ENCODE data around the gene TAF10.

- TF ChIP-seq CHD4 (IDR thresholded peaks at IDR 0.05; ENCODE audit: borderline replicate concordance, low read length) (no peak), ZFP91 (CRISPR knock-in tag; IDR thresholded peaks at IDR 0.05; ENCODE audit: borderline replicate concordance) (no peak), POLR2AphosphoS5 (IDR thresholded peaks at IDR 0.05; ENCODE audit: low read depth, low read length) (no peak), MXD4 (CRISPR knock-in tag; IDR thresholded peaks at IDR 0.05) (no peak), CREB3 (CRISPR knock-in tag; IDR thresholded peaks at IDR 0.05) (no peak), NFIC (IDR thresholded peaks at IDR 0.05; ENCODE audit: low read length) (no peak)
Observed at GRCh38 chr11:6650104-6650503, 38.1 kb upstream of the TAF10 start.

Measured in HepG2 (cell line).